ENCODE results near the gene WAS.

Gene WAS

GRCh38 chrX:48698306-48698705, 14.7 kb downstream of the WAS start:
- Histone ChIP-seq H3K4me2 (ENCODE audit: low read length) (no peak overlapping the region), H3K9ac (ENCODE audit: low read length) (no peak overlapping the region), H3K14ac (ENCODE audit: low read length) (no peak overlapping the region), H3K23ac (ENCODE audit: low read length) (no peak overlapping the region), H3K4ac (ENCODE audit: low read depth, low read length) (no peak overlapping the region), H4K12ac (ENCODE audit: low read depth, low read length) (no peak overlapping the region), H4K8ac (ENCODE audit: low read depth, low read length) (no peak overlapping the region), H3K79me1 (ENCODE audit: low read length) (peaks cover 25% of the 10 kb centered on the region), H2AK5ac (ENCODE audit: low read length) (no peak overlapping the region), H3K4me1 (ENCODE audit: control insufficient read depth in 1 of 2, insufficient read depth in 2 of 2, low read length in 2 of 2) (peaks cover 27 to 37% of the 10 kb centered on the region in 2 experiments), H3K79me2 (ENCODE audit: control insufficient read depth, insufficient read depth, low read length, poor library complexity) (peaks cover 5% of the 10 kb centered on the region), H3K18ac (ENCODE audit: low read length) (no peak overlapping the region), H2AFZ (ENCODE audit: insufficient read depth, low read length, poor library complexity) (no peak overlapping the region), H3K27me3 (ENCODE audit: insufficient read depth, low read length) (no peaks in the 10 kb centered on the region), H2BK120ac (ENCODE audit: insufficient read depth, low read length, poor library complexity) (no peak overlapping the region), H4K91ac (ENCODE audit: low read depth, low read length) (no peak overlapping the region), H3K4me3 (ENCODE audit: low read depth, low read length) (no peak overlapping the region), H3K36me3 (ENCODE audit: control insufficient read depth in 1 of 2, insufficient read depth in 2 of 2, low read length in 2 of 2) (peaks cover 17 to 33% of the 10 kb centered on the region in 2 experiments), H3K27ac (ENCODE audit: low read depth, low read length) (no peak overlapping the region), H3K9me3 (ENCODE audit: insufficient read depth, low read depth, low read length) (no peaks in the 10 kb centered on the region), H2BK5ac (ENCODE audit: low read depth, low read length, poor library complexity) (no peak overlapping the region), H2BK12ac (ENCODE audit: low read length) (no peak overlapping the region)
- peak in 1 of 2 donors; percentile 49 for DNase-seq
- no CpG with 5 or more reads among the region's 5 CpGs for WGBS (ENCODE audit: extremely low coverage, insufficient coverage, insufficient read length)

- no peak overlapping the region for H3K23ac ChIP-seq (ENCODE audit: low read length)
- no peak overlapping the region for H2AK5ac ChIP-seq (ENCODE audit: low read length)
- no peak overlapping the region for H3K4me3 ChIP-seq (ENCODE audit: low read depth, low read length)
- no peak overlapping the region for H4K12ac ChIP-seq (ENCODE audit: low read depth, low read length)
- peaks cover 32% of the 10 kb centered on the region for H3K79me1 ChIP-seq (ENCODE audit: low read length)
- H3K14ac ChIP-seq (ENCODE audit: low read length): no peak overlapping the region
- H3K27me3 ChIP-seq (ENCODE audit: insufficient read depth, low read length): no peaks in the 10 kb centered on the region
- no peaks in the 10 kb centered on the region for H3K9me3 ChIP-seq (ENCODE audit: insufficient read depth, low read depth, low read length)
- peaks cover 5% of the 10 kb centered on the region for H3K79me2 ChIP-seq (ENCODE audit: control insufficient read depth, insufficient read depth, low read length, poor library complexity)
- H2BK5ac ChIP-seq (ENCODE audit: low read depth, low read length, poor library complexity): peak overlapping the region; percentile 27
- peak overlapping the region; percentile 86 for H4K91ac ChIP-seq (ENCODE audit: low read depth, low read length)
- peaks cover 17 to 36% of the 10 kb centered on the region in 2 experiments for H3K36me3 ChIP-seq (ENCODE audit: control insufficient read depth in 1 of 2, insufficient read depth in 2 of 2, low read length in 2 of 2)
- no peak overlapping the region for H3K18ac ChIP-seq (ENCODE audit: low read length)
- H2BK12ac ChIP-seq (ENCODE audit: low read length): peak overlapping the region; percentile 28
- H3K4ac ChIP-seq (ENCODE audit: low read depth, low read length): peak overlapping the region; percentile 41
- H3K4me2 ChIP-seq (ENCODE audit: low read length): no peak overlapping the region
- H3K9ac ChIP-seq (ENCODE audit: low read length): no peak overlapping the region
- H3K4me1 ChIP-seq (ENCODE audit: control insufficient read depth in 1 of 2, insufficient read depth in 2 of 2, low read length in 2 of 2): peaks cover 34 to 42% of the 10 kb centered on the region in 2 experiments
- DNase-seq: no peak
- peak overlapping the region; percentile 66 for H3K27ac ChIP-seq (ENCODE audit: low read depth, low read length)
- H2AFZ ChIP-seq (ENCODE audit: insufficient read depth, low read length, poor library complexity): no peak overlapping the region
- H2BK120ac ChIP-seq (ENCODE audit: insufficient read depth, low read length, poor library complexity): peak overlapping the region; percentile 54
- no CpG with 5 or more reads among the region's 23 CpGs for WGBS (ENCODE audit: extremely low coverage, insufficient coverage, insufficient read length)
- H4K8ac ChIP-seq (ENCODE audit: low read depth, low read length): peak overlapping the region; percentile 13
Measured at GRCh38 chrX:48700246-48700645, 16.6 kb downstream of the WAS start.

- H3K4me2 ChIP-seq (ENCODE audit: low read length): no peak overlapping the region
- no peaks in the 10 kb centered on the region for H3K27me3 ChIP-seq (ENCODE audit: insufficient read depth, low read length)
- H3K27ac ChIP-seq (ENCODE audit: low read depth, low read length): peak overlapping the region; percentile 92
- no peak overlapping the region for H3K9ac ChIP-seq (ENCODE audit: low read length)
- H3K79me1 ChIP-seq (ENCODE audit: low read length): peaks cover 32% of the 10 kb centered on the region
- H3K18ac ChIP-seq (ENCODE audit: low read length): peak overlapping the region; percentile 41
- H3K14ac ChIP-seq (ENCODE audit: low read length): peak overlapping the region; percentile 59
- peak overlapping the region; percentile 26 for H4K8ac ChIP-seq (ENCODE audit: low read depth, low read length)
- H4K12ac ChIP-seq (ENCODE audit: low read depth, low read length): no peak overlapping the region
- peak overlapping the region; percentile 78 for H2BK5ac ChIP-seq (ENCODE audit: low read depth, low read length, poor library complexity)
- H4K91ac ChIP-seq (ENCODE audit: low read depth, low read length): peak overlapping the region; percentile 87
- H2AFZ ChIP-seq (ENCODE audit: insufficient read depth, low read length, poor library complexity): no peak overlapping the region
- H3K23ac ChIP-seq (ENCODE audit: low read length): no peak overlapping the region
- H2BK12ac ChIP-seq (ENCODE audit: low read length): peak overlapping the region; percentile 86
- peaks cover 5% of the 10 kb centered on the region for H3K79me2 ChIP-seq (ENCODE audit: control insufficient read depth, insufficient read depth, low read length, poor library complexity)
- peak; percentile 73 to 82 for DNase-seq
- H3K4me3 ChIP-seq (ENCODE audit: low read depth, low read length): no peak overlapping the region
- H2AK5ac ChIP-seq (ENCODE audit: low read length): peak overlapping the region; percentile 49
- peak overlapping the region; percentile 9 for H3K4ac ChIP-seq (ENCODE audit: low read depth, low read length)
- peaks cover 2% of the 10 kb centered on the region for H3K9me3 ChIP-seq (ENCODE audit: insufficient read depth, low read depth, low read length)
- peak overlapping the region; percentile 61 for H2BK120ac ChIP-seq (ENCODE audit: insufficient read depth, low read length, poor library complexity)
- no CpG with 5 or more reads among the region's 3 CpGs for WGBS (ENCODE audit: extremely low coverage, insufficient coverage, insufficient read length)
- peaks cover 29 to 34% of the 10 kb centered on the region in 2 experiments for H3K4me1 ChIP-seq (ENCODE audit: control insufficient read depth in 1 of 2, insufficient read depth in 2 of 2, low read length in 2 of 2)
- H3K36me3 ChIP-seq (ENCODE audit: control insufficient read depth in 1 of 2, insufficient read depth in 2 of 2, low read length in 2 of 2): peaks cover 21 to 42% of the 10 kb centered on the region in 2 experiments
Measured at GRCh38 chrX:48700951-48701653, 17.5 kb downstream of the WAS start.

GRCh38 chrX:48702032-48702431, 18.4 kb downstream of the WAS start:
- H3K79me1 ChIP-seq (ENCODE audit: low read length): peaks cover 28% of the 10 kb centered on the region
- H4K12ac ChIP-seq (ENCODE audit: low read depth, low read length): peak overlapping the region; percentile 38
- H4K91ac ChIP-seq (ENCODE audit: low read depth, low read length): peak overlapping the region; percentile 88
- H3K4me3 ChIP-seq (ENCODE audit: low read depth, low read length): no peak overlapping the region
- H2BK12ac ChIP-seq (ENCODE audit: low read length): peak overlapping the region; percentile 20
- H3K9me3 ChIP-seq (ENCODE audit: insufficient read depth, low read depth, low read length): peaks cover 3% of the 10 kb centered on the region
- WGBS (ENCODE audit: extremely low coverage, insufficient coverage, insufficient read length): no CpG with 5 or more reads among the region's 2 CpGs
- peak; percentile 41 to 55 for DNase-seq
- H3K4me1 ChIP-seq (ENCODE audit: control insufficient read depth in 1 of 2, insufficient read depth in 2 of 2, low read length in 2 of 2): peaks cover 29 to 34% of the 10 kb centered on the region in 2 experiments
- H3K14ac ChIP-seq (ENCODE audit: low read length): peak overlapping the region; percentile 69
- peak overlapping the region; percentile 63 for H2BK120ac ChIP-seq (ENCODE audit: insufficient read depth, low read length, poor library complexity)
- no peak overlapping the region for H2AFZ ChIP-seq (ENCODE audit: insufficient read depth, low read length, poor library complexity)
- no peaks in the 10 kb centered on the region for H3K27me3 ChIP-seq (ENCODE audit: insufficient read depth, low read length)
- no peak overlapping the region for H3K9ac ChIP-seq (ENCODE audit: low read length)
- H3K4ac ChIP-seq (ENCODE audit: low read depth, low read length): no peak overlapping the region
- peak overlapping the region; percentile 44 for H4K8ac ChIP-seq (ENCODE audit: low read depth, low read length)
- peaks cover 4% of the 10 kb centered on the region for H3K79me2 ChIP-seq (ENCODE audit: control insufficient read depth, insufficient read depth, low read length, poor library complexity)
- peak overlapping the region; percentile 92 for H3K27ac ChIP-seq (ENCODE audit: low read depth, low read length)
- H3K4me2 ChIP-seq (ENCODE audit: low read length): no peak overlapping the region
- H2BK5ac ChIP-seq (ENCODE audit: low read depth, low read length, poor library complexity): peak overlapping the region; percentile 78
- H3K36me3 ChIP-seq (ENCODE audit: control insufficient read depth in 1 of 2, insufficient read depth in 2 of 2, low read length in 2 of 2): peaks cover 26 to 50% of the 10 kb centered on the region in 2 experiments
- H3K23ac ChIP-seq (ENCODE audit: low read length): no peak overlapping the region
- H2AK5ac ChIP-seq (ENCODE audit: low read length): peak overlapping the region; percentile 55
- peak overlapping the region; percentile 55 for H3K18ac ChIP-seq (ENCODE audit: low read length)
